ENCODE measurements around the gene SH3PXD2A. TPM values are rescaled to one million over a fixed set of nuclear protein-coding genes. Genes with fewer than 3 reads are reported as not detected.

The SH3PXD2A gene
- total RNA-seq, 1 donor from 2014 or later = 17.3 TPM

DNA sequence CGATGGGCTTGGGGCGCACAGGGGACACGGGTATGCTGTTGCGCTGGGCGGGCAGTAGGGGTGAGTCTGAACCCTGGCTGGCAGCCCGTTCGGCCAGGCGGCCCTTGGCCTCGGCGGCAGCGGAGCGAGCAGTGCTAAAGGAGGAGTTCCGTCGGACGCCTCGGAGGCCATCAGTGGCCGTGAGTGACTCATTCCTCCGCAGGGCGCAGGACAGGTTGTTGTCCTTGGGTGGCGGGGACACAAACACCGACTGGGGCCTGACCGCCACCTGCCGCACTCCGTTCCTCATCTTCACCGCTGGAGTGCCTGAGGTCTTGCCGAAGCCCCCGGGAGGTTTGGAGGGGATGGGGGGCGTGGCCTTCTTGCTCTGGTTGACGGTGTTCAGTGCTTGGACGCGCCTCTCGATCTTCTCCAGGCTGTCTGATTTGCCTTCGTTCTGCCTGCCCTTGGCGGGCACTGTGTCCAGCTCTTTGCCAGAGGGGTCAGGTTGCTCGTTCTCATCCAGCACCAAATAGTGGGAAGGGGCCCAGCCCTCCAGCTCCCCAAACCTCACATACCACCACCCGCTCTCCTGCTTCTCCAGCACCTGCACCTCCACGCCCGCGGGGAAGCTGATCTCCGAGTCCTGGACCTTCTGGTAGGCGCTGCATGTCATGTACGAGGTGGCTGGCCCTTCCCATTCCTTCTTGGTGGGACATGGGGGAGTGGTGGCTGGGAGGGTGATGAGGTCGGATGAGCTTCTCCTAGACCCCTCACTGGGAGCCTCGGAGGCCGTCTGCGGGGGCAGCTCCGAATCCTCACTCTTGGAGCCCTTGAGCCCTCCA, 253.1 kb downstream of the SH3PXD2A start:
- FAIRE-seq (no peak), DNase-seq (ENCODE audit: low read depth) (no peak)
- Histone ChIP-seq H4K20me1 (ENCODE audit: insufficient read depth, low read length) (peaks cover 8% of the 10 kb centered on the region), H3K4me1 (ENCODE audit: insufficient read depth, low read length) (no peaks in the 10 kb centered on the region), H3K27ac (ENCODE audit: low read depth, low read length) (no peak overlapping the region), H3K9me3 (ENCODE audit: insufficient read depth, low read depth, low read length) (no peaks in the 10 kb centered on the region), H3K27me3 (ENCODE audit: insufficient read depth, low read length) (no peaks in the 10 kb centered on the region), H3K4me3 (ENCODE audit: insufficient read depth, low read depth, low read length) (no peak overlapping the region), H3K36me3 (ENCODE audit: insufficient read depth, low read length) (peaks cover 7% of the 10 kb centered on the region), H3K4me2 (ENCODE audit: low read length) (no peak overlapping the region), H3K9ac (ENCODE audit: low read length) (no peak overlapping the region), H2AFZ (ENCODE audit: low read depth, low read length) (no peak overlapping the region), H3K79me2 (ENCODE audit: insufficient read depth, low read length) (no peaks in the 10 kb centered on the region)
- peaks cover 29% of the 10 kb centered on the region for H3K36me3 Mint-ChIP-seq (ENCODE audit: low read depth, unreplicated experiment)
- no peak overlapping the region for H3K27ac Mint-ChIP-seq (ENCODE audit: unreplicated experiment)
- peaks cover 4% of the 10 kb centered on the region for H3K27me3 Mint-ChIP-seq (ENCODE audit: low read depth, unreplicated experiment)
- peaks cover 4% of the 10 kb centered on the region for H3K4me1 Mint-ChIP-seq (ENCODE audit: low read depth, unreplicated experiment)
- no peak overlapping the region for H3K4me3 Mint-ChIP-seq (ENCODE audit: unreplicated experiment)
- no peaks in the 10 kb centered on the region for H3K9me3 Mint-ChIP-seq (ENCODE audit: unreplicated experiment)
- TF ChIP-seq EZH2 (IDR thresholded peaks at IDR 0.05; ENCODE audit: insufficient read depth, low read length) = no peak
- TF ChIP-seq, protein P1, sequence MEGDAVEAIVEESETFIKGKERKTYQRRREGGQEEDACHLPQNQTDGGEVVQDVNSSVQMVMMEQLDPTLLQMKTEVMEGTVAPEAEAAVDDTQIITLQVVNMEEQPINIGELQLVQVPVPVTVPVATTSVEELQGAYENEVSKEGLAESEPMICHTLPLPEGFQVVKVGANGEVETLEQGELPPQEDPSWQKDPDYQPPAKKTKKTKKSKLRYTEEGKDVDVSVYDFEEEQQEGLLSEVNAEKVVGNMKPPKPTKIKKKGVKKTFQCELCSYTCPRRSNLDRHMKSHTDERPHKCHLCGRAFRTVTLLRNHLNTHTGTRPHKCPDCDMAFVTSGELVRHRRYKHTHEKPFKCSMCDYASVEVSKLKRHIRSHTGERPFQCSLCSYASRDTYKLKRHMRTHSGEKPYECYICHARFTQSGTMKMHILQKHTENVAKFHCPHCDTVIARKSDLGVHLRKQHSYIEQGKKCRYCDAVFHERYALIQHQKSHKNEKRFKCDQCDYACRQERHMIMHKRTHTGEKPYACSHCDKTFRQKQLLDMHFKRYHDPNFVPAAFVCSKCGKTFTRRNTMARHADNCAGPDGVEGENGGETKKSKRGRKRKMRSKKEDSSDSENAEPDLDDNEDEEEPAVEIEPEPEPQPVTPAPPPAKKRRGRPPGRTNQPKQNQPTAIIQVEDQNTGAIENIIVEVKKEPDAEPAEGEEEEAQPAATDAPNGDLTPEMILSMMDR (IDR thresholded peaks at IDR 0.05; ENCODE audit: insufficient read depth, low read depth, low read length) = no peak

DNA sequence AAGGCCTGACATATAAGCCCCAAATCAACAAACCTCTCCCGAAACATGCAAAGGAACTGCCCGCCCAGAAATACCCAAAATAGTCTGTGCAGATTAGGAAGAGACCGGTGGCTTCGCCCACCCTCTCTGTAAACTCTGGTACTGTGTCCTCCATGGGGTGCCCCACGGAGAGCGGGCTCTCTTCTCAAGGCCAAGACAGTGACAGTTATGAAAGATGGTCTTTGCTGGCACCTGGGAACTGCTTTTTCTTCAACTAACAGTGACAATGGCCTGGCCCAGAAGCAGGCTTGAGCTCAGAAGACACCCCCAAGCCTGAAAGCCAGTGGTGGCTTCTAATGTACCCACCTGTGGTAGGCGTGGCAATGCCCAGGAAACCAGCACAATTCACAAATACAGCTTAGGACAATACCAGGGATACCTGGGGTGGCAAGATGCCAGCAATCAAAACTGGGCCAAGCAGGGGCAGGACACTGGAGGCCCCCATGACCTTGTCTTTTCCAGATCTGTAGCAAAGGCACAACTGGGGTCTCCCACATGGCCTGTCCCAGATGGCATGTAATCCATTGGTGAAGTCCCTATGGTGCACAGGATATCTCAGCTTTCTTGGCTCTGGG, 254.3 kb downstream of the SH3PXD2A start:
- peaks cover 4% of the 10 kb centered on the region for H3K4me1 Mint-ChIP-seq (ENCODE audit: low read depth, unreplicated experiment)
- no peak overlapping the region for H2AFZ ChIP-seq (ENCODE audit: low read depth, low read length)
- peaks cover 14% of the 10 kb centered on the region for H4K20me1 ChIP-seq (ENCODE audit: insufficient read depth, low read length)
- no peak overlapping the region for H3K4me3 ChIP-seq (ENCODE audit: insufficient read depth, low read depth, low read length)
- peaks cover 7% of the 10 kb centered on the region for H3K36me3 ChIP-seq (ENCODE audit: insufficient read depth, low read length)
- H3K27ac Mint-ChIP-seq (ENCODE audit: unreplicated experiment) = no peak overlapping the region
- no peaks in the 10 kb centered on the region for H3K9me3 Mint-ChIP-seq (ENCODE audit: unreplicated experiment)
- peaks cover 27% of the 10 kb centered on the region for H3K36me3 Mint-ChIP-seq (ENCODE audit: low read depth, unreplicated experiment)
- FAIRE-seq (no peak), DNase-seq (ENCODE audit: low read depth) (no peak)
- H3K4me1 ChIP-seq (ENCODE audit: insufficient read depth, low read length) = no peaks in the 10 kb centered on the region
- H3K27me3 Mint-ChIP-seq (ENCODE audit: low read depth, unreplicated experiment) = peaks cover 8% of the 10 kb centered on the region
- no peak for TF ChIP-seq EZH2 (IDR thresholded peaks at IDR 0.05; ENCODE audit: insufficient read depth, low read length)
- TF ChIP-seq, protein P1 (IDR thresholded peaks at IDR 0.05; ENCODE audit: insufficient read depth, low read depth, low read length) = no peak
- no peaks in the 10 kb centered on the region for H3K27me3 ChIP-seq (ENCODE audit: insufficient read depth, low read length)
- no peak overlapping the region for H3K27ac ChIP-seq (ENCODE audit: low read depth, low read length)
- H3K79me2 ChIP-seq (ENCODE audit: insufficient read depth, low read length) = no peaks in the 10 kb centered on the region
- no peak overlapping the region for H3K4me3 Mint-ChIP-seq (ENCODE audit: unreplicated experiment)
- no peak overlapping the region for H3K4me2 ChIP-seq (ENCODE audit: low read length)
- no peak overlapping the region for H3K9ac ChIP-seq (ENCODE audit: low read length)
- H3K9me3 ChIP-seq (ENCODE audit: insufficient read depth, low read depth, low read length) = no peaks in the 10 kb centered on the region

DNA sequence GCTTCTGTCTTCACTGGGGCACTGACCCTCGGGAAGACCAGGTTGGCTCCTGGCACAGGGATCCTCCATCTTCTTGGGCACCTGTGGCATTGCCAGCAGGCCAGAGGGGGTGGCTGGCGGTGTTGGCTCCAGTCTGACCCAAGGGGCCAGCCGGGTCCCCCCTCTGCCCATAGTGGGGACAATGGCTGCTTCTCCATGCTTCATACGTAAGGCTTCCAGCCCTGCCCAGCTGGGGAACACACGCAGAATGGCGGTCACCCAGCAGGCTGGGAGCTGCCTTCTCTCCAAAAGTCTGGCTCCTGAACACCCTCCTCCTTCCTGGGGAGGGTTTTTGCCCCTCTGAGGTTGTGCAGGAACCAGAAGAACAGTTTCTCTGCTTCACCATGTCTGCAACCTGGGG, 255.1 kb downstream of the SH3PXD2A start:
- Mint-ChIP-seq H3K27me3 (ENCODE audit: low read depth, unreplicated experiment) (peaks cover 9% of the 10 kb centered on the region), H3K36me3 (ENCODE audit: low read depth, unreplicated experiment) (peaks cover 23% of the 10 kb centered on the region), H3K27ac (ENCODE audit: unreplicated experiment) (no peak overlapping the region), H3K9me3 (ENCODE audit: unreplicated experiment) (no peaks in the 10 kb centered on the region), H3K4me1 (ENCODE audit: low read depth, unreplicated experiment) (peaks cover 4% of the 10 kb centered on the region), H3K4me3 (ENCODE audit: unreplicated experiment) (no peak overlapping the region)
- DNase-seq (ENCODE audit: low read depth) = no peak
- H3K27ac ChIP-seq (ENCODE audit: low read depth, low read length) = no peak overlapping the region
- no peaks in the 10 kb centered on the region for H3K27me3 ChIP-seq (ENCODE audit: insufficient read depth, low read length)
- FAIRE-seq = no peak
- no peak overlapping the region for H3K4me3 ChIP-seq (ENCODE audit: insufficient read depth, low read depth, low read length)
- H3K4me2 ChIP-seq (ENCODE audit: low read length) = no peak overlapping the region
- H4K20me1 ChIP-seq (ENCODE audit: insufficient read depth, low read length) = peaks cover 21% of the 10 kb centered on the region
- H3K4me1 ChIP-seq (ENCODE audit: insufficient read depth, low read length) = no peaks in the 10 kb centered on the region
- H3K79me2 ChIP-seq (ENCODE audit: insufficient read depth, low read length) = no peaks in the 10 kb centered on the region
- no peak overlapping the region for H2AFZ ChIP-seq (ENCODE audit: low read depth, low read length)
- TF ChIP-seq EZH2 (IDR thresholded peaks at IDR 0.05; ENCODE audit: insufficient read depth, low read length) = no peak
- TF ChIP-seq, protein P1 (IDR thresholded peaks at IDR 0.05; ENCODE audit: insufficient read depth, low read depth, low read length) = no peak
- peaks cover 6% of the 10 kb centered on the region for H3K36me3 ChIP-seq (ENCODE audit: insufficient read depth, low read length)
- no peak overlapping the region for H3K9ac ChIP-seq (ENCODE audit: low read length)
- no peaks in the 10 kb centered on the region for H3K9me3 ChIP-seq (ENCODE audit: insufficient read depth, low read depth, low read length)
